Measurements from ENCODE around the gene VASP.
A peak's percentile ranks its signal among the peaks of the same experiment; 100 is the strongest.

GRCh38 chr19:45558399-45558878 lies 51.2 kb downstream of the VASP start:
- no peak for TF ChIP-seq EZH2 (optimal IDR thresholded peaks at IDR 0.05; ENCODE audit: low read depth, low read length)
- TF ChIP-seq, protein P1, sequence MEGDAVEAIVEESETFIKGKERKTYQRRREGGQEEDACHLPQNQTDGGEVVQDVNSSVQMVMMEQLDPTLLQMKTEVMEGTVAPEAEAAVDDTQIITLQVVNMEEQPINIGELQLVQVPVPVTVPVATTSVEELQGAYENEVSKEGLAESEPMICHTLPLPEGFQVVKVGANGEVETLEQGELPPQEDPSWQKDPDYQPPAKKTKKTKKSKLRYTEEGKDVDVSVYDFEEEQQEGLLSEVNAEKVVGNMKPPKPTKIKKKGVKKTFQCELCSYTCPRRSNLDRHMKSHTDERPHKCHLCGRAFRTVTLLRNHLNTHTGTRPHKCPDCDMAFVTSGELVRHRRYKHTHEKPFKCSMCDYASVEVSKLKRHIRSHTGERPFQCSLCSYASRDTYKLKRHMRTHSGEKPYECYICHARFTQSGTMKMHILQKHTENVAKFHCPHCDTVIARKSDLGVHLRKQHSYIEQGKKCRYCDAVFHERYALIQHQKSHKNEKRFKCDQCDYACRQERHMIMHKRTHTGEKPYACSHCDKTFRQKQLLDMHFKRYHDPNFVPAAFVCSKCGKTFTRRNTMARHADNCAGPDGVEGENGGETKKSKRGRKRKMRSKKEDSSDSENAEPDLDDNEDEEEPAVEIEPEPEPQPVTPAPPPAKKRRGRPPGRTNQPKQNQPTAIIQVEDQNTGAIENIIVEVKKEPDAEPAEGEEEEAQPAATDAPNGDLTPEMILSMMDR (IDR thresholded peaks at IDR 0.05; ENCODE audit: low read length), result peak; percentile 45

Data from MM.1S (cell line).